Raji (cell line): ENCODE results near the gene CHST10.

Experiments
- POLR2A ChIP-seq: IDR thresholded peaks from 2 replicates; pipeline ENCODE4 v1.6.1; 2011; ENCODE audit warnings: low read depth, low read length, control low read depth; ENCODE audit not compliant: insufficient read depth

CHST10 gene

DNA sequence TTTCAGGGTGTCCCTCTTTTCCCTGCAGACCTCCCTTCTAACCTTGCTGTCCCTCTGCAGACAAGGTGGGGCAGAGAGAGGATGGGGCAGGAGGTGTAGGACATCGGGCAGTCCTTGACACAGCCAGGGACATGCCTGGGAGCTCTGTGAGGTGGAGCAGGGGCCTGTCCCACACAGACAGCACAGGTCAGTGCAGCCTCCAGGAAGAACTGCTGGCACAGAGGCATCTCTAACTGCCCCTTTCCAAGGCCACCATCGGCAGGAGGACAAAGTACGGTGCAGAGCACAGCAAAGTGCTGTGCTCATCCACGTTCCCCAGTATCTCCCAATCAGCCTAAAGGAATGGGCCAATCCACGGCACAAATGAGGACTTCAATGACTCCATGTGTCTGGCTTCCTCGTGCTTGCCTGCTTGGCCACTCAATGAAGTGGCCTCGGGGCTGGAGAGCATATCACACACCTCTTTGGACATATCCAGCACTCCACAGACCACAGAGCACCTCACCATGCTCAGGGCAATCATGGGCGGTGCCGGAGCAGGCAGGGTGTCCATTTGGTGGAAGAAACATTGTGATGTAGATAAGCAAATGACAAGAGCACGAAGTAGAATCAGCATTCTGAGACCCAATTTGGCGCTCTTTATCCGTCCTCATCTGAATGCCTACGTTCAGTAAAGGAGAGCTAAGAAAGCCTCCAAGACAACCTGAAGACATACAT, 11.9 kb downstream of the CHST10 start:
- TF ChIP-seq POLR2A, result no peak

DNA sequence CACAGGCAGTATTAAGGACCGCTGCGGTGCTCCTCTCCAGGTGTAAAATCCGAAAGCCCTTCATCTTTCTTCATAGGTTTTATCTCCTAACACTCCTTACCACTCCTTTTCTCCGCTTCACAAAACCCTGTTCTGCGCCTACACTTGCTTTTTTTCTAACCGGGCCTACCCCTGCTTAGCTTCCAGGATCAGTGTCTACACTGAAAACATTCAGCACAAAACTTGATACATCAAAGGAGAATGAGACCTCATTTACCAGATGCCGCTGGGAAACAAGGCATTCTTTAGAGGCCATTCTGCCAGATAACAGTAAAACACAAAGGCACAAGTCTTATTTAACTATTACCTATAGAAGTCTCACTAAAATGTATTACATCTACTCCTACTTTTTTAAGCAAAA, 13.1 kb downstream of the CHST10 start:
- no peak for TF ChIP-seq POLR2A

DNA sequence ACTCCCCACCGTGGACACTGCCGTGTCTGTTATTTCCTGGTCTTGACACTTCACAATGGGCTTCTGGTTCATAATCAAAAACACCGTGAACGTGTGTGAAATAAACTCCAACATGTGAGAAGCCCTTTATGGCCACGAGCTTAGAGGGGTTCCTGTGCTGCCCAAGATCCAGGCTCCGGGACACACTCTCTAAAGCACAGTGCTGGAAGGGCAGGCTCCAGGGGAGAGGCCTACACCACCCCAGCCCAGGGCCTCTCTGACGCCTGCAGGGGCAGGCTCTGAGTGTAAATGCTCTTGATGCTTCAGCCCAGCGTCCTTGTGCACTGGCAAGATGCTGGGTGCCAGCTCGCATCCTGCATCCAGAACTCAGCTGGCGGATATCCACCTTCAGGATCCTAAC, 13.7 kb downstream of the CHST10 start:
- TF ChIP-seq POLR2A, result no peak

DNA sequence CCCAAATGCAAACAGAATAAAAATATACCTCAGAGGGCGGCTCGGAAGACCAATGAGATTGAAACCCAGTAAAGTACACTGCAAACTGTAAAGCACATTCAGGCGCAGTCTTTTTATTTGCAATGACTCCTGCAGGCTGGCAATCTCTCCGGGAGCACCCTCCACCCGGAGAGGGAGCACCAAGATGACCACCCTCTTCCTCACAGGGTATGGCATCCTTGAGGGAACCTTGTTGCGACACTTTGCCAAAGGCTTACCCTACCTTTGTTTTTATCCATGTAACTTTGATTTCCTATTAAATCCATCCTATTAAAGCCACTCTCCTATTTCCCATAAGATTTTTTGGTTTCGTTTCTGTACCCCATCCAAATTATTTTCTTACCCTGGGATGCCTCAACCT, 16.2 kb downstream of the CHST10 start:
- no peak for TF ChIP-seq POLR2A

DNA sequence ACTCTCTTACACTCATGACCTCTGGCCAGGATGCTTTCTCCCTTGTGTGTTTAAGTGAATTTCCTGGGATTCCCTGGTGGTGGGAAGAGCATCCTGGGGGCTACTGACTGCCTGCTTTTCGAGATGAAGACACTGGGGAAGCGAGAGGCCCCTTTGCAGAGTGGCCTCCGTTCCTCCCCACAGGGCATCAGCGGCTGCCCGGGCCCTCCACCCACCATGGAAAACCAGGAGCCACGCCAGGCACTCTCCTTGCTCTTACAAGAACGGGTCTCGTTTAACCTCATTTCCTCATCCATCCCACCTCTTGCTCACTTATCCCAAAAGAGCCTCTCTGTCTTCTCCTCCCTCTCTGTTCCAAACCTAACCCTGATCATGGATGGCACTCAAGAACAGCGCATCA, 17.8 kb downstream of the CHST10 start:
- no peak for TF ChIP-seq POLR2A

DNA sequence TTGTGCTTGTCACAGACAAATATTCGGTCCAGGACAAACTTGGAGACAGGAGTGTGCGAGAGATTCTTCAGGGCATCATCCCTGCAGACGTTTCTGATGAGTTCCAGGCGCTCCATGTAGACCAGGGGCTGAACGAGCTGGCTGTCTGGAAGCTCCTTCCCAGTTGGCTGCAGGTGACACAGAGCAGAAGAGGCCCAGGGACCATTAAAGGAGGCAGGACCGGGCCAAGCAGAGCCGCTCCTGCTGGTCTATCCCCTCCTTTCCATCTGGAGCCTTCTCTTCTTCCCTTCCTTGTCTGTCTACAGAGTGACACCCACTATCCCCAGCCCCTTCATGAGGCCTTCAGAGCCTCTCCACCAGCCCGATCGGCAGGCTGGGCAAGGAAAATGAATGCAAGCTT, 19.5 kb downstream of the CHST10 start:
- no peak for TF ChIP-seq POLR2A

DNA sequence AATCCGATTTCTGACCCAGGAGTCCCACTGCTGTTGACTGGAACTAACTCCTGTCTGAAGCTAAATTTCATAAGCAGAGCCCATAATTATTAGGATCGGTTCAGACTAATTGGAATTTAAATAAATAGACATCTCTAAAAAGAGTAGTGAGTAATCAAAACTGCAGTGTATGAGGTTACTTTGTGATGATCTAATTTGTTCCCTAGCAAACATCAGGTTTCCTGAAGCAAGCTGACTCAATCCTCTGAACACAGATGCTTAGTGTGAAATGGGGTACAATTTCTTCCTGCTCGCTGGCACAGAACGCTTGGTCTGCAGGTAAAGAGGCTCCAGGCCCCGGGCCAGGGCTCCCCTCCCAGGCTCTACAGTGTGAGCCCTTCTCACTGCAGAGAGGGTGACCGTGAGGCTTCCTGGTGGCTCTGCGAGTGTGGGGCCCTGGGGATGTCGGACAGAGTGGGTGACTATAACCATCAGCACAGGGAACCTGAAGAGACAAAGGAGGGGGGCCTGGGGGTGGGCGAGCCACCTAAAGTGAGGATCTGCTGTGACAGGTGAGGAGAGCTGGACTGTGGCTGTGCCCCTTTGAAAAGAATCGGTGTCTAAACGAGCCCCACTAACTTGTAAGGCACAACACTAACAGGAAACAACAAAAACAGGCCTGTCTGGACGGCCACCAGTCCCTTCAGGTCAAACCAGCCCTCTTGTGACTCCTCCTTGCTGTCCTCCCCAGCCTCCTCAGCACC, 20.2 kb downstream of the CHST10 start:
- TF ChIP-seq POLR2A, result no peak

DNA sequence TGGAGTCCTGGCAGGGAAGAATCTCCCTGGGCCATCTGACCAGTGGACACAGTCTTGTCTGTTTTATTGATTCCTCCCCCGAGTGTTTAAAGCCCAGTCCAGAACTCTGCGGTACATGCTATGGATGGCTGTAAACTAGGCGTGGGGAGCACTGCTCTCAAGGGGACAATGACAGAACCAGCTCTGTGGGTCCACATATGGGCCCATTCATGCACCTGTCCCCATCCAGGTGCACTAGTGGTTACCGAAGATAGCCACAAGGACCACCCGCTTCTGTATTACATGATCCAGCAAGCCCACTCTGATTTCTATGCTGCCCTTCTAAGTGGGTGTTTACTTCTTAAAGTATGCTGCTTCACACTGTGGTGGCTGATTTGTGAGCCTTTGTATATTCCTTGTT, 21.0 kb downstream of the CHST10 start:
- no peak for TF ChIP-seq POLR2A

DNA sequence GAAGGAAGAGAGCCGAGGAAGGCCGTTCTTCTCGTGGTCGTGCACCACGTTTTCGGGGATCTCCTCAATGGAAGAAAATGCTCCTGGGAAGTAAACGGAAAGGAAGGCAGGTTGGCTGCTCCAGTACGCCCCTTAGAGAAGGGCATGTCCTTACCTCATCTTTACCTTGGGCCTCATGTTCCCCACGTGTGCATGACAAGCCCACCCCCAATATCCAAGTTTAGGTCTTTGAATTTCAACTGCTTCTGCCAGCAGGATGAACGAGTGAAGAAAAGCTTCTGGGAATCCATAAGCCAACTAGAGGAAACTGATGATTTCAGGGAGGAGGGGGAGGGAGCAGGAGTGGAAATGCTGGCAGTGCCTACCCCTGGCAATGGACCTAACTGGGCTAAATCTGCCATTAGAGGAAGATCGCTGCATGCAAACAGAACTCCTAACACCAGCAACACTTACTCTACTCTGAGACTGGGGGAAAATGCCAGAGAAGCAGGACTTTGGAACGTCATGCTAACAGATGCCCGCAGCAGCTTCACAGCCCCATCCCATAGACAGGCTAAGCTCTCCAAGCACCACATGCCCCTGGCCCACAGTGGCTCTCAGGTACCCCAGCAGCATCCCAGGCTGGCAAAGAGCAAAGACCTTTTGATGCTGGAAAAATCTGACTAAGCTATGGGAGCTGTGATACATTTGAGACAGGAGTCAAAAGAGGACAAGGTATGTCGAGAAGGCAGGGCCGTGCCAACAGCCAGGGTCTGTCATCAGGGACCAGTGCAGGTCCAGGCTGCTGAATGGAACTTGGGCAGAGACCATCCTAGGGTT, 21.7 kb downstream of the CHST10 start:
- TF ChIP-seq POLR2A, result no peak

DNA sequence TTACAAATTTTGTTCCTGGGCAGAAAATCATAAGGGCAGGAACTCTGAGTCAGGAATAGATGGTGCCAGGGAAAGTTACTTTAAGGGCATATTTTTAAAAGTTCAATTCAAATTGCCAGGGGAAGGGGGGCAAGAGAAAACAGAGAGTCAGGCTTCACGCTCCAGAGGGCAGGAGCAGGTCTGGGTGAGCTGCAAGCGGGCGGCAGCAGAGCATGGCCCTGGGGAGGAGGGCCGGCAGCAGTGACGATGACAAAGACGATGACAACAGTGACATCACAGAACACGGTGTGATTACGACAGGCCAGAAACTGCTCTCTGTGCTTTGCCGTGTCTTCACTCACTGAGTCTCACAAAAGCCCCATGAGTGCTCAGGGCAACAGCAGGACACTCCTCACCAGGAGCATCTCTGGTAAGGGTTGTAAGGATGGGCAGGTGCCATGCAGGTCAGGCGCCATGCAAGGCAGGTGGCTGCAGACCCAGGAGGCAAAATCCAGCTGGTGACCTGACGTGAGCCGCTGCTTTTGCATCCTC, 23.3 kb downstream of the CHST10 start:
- TF ChIP-seq POLR2A, result peak; percentile 43; the same call in 1 of the 2 replicates

DNA sequence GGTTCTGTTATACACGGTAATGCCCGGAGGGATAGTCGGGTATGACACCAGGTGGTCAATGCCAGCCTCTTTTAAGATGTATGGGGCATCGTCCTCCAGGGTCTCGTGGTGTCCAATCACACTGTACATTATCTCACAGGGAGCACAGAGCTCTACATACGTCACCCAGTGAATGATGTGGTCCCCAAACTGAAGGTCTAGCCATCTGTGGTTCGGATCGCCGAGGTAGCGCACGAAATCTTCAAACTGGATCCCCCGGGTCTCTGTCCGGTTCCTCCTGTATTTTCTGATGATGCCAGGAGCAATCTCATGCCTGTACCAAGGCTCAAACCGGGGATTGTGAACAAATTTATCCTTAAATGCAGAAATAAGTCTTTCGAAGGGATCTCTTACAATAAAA, 24.1 kb downstream of the CHST10 start:
- no peak for TF ChIP-seq POLR2A

DNA sequence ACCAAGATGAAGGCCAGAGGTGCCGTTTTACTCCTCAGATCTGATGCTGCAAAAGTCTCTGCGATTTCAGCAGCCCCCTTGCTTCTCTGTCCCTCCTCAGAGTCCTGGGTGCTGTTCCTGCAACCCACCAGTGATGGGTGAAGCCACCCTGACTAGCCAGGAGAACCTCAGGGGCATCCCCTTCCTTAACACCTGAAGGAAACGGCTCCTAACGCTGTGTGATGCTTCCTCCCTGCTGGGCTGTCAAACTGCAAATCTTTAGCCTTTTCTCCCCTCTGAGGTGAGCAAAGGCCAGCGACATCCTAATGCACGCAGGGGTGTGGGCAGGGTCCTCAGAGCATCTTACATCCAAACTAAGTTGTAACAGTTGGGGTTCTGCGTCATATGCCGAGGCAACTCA, 24.8 kb downstream of the CHST10 start:
- no peak for TF ChIP-seq POLR2A

DNA sequence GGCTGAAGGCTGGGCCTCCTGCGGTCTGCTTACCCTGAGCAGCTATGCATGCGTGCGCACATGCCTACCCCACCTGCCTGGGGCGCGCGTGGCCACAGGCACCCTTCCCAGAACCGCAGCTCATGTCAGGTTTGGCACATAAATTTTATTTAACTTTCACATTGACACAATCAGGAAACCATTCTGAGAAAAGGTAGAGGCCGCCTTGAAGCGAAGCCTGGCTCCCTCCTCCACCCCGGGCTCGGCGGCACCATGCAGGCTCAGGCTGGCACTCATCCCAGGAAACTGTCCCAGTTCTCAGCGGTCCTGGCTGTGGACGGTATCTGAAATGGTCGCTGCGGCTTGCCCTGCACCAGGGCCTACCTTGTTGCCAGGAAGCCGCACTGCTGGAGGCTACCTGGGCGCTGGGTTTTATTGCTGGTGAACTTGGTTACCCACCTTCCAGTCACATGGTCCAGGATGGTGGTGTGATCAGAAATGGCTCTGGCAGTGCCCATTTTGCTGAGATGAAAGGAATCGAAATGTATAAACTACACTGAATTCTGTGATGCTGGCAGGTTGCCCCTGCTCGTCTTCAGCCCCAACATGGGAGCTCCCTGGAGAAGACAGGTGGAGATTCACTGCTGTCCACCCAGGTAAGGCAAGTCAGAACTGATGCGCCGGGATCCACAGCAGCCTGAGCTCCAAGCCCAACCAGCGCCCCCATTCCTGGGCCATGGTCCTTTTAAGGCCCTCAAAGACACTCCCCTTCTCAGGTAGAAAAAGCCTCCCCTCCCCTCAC, 25.5 kb downstream of the CHST10 start:
- no peak for TF ChIP-seq POLR2A

DNA sequence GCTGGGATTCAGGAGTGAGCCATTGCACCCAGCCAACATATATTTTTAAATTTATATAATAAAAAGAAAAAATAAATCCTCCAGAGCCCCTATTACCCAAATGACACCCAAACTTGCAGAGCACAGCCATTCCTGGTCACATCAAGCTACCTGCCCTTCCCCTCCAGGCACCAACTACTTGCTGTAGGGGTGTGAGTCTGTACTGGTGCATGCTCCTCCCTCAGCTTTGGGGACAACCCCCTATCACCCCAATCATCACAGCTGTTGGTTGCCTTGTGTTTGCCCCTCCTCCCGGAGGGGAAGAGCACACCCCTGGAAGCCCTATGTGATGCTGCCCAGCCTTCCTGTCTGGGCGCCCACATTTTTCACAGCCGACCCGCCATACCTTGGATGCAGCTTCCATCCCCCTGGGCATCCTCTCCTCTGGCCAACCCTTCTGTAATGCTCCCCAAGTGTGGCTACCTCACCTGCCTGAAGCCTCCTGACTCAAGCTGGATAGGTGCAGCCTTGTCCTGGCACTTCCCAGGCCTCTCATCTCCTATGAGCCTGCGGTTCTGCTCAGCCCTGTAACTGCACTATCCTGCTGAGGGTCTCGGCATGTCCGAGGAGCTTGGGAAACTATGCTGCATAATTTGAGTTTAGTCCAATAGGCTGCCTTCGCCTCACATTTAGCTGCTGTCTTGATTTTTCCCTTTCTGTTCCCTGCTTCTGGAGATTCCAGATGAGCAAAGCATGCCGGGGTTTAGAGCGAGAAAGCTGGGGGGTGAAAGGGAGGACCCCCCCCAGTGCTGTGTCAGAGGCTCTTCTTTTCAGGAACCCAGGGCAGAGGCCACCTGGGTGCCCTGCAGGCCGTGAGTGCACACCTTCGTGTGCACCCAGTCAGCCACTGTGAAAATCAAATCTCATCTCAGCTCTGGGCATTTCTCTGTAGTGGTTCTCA, 27.2 kb downstream of the CHST10 start:
- TF ChIP-seq POLR2A, result no peak
